ENCODE results near the gene APBB1.

DNA sequence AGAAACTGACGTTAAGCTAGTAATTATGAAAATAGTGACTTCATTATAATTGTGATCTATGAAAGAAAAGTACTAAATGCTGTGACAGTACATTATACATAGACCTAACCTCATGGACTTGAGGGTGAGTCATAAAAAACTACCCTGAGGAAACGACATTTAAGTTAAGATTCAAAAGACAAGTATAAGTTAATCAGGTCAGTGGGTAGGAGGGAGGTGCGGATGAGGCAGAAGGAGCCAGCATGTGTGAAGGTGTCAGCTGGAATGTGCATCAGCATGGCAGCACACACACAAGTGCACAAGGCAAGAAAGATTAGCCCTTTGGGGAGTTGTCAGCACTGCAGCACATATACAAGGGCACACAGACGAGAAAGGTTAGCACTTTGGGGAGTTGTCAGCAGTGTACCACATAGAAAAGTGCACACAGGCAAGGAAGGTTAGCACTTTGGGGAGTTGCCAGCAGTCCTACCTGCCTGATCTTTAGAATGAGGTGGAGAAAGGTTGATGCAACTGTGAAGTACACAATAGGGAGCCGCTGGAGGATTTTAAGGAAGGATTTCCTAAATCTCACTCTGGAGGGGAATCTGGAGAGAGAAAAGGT is 67.0 kb downstream of the APBB1 start:
- TF ChIP-seq, protein P1, sequence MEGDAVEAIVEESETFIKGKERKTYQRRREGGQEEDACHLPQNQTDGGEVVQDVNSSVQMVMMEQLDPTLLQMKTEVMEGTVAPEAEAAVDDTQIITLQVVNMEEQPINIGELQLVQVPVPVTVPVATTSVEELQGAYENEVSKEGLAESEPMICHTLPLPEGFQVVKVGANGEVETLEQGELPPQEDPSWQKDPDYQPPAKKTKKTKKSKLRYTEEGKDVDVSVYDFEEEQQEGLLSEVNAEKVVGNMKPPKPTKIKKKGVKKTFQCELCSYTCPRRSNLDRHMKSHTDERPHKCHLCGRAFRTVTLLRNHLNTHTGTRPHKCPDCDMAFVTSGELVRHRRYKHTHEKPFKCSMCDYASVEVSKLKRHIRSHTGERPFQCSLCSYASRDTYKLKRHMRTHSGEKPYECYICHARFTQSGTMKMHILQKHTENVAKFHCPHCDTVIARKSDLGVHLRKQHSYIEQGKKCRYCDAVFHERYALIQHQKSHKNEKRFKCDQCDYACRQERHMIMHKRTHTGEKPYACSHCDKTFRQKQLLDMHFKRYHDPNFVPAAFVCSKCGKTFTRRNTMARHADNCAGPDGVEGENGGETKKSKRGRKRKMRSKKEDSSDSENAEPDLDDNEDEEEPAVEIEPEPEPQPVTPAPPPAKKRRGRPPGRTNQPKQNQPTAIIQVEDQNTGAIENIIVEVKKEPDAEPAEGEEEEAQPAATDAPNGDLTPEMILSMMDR (IDR thresholded peaks at IDR 0.05; ENCODE audit: low read length): no peak
- no peak for TF ChIP-seq EZH2 (IDR thresholded peaks at IDR 0.05; ENCODE audit: borderline replicate concordance, low read length)

All from OCI-LY1 (cell line).